Peyer's patch (tissue), 4 donors: Measurements from ENCODE around the gene C2orf92.

Experiments used
- CTCF ChIP-seq, 6 experiments: fragments of 450-650 bp in 4 of 6; fragments of 200-600 bp in 2 of 6; sonication (generic) in 1 of 6; IDR thresholded peaks; one replicate each; pipeline ENCODE4 v1.5.1; 2017 to 2019; ENCODE audit warnings: antibody characterized with exemption in 6 of 6, mild to moderate bottlenecking in 3 of 6, moderate library complexity in 1 of 6
- POLR2A ChIP-seq, 2 donors: fragments of 450-650 bp; IDR thresholded peaks; one replicate each; pipeline ENCODE4 v1.5.1; 2017; ENCODE audit warnings: antibody characterized with exemption in 2 of 2, mild to moderate bottlenecking in 2 of 2, moderate library complexity in 2 of 2

GRCh38 chr2:97661927-97662326 lies 7.6 kb upstream of the C2orf92 start:
- TF ChIP-seq CTCF (IDR thresholded peaks at IDR 0.05) (no peak), POLR2A (IDR thresholded peaks at IDR 0.05) (no peak)
